Osteoblast (primary cell): Measurements from ENCODE around the gene GAS1. TPM values are rescaled to one million over a fixed set of nuclear protein-coding genes. Genes with fewer than 3 reads are reported as not detected.

Source experiments
- DNase-seq: peaks from one replicate; pipeline ENCODE4 v3.0.0; 2011; ENCODE audit warnings: low spot score, mixed read lengths; ENCODE audit not compliant: insufficient read length; ENCODE audit errors: missing footprints
- H2AFZ ChIP-seq: 2 replicates; pipeline ENCODE4 v1.6.0; 2011; ENCODE audit warnings: mild to moderate bottlenecking, low read length
- H3K27ac ChIP-seq: 2 replicates; pipeline ENCODE4 v1.5.1; 2011; ENCODE audit warnings: mild to moderate bottlenecking, low read depth, low read length, moderate library complexity
- H3K27me3 ChIP-seq: 2 replicates; pipeline ENCODE4 v1.6.0; 2012; ENCODE audit warnings: mild to moderate bottlenecking, control low read depth, inconsistent platforms, low read length, moderate library complexity; ENCODE audit not compliant: insufficient read depth
- H3K36me3 ChIP-seq: 2 replicates; pipeline ENCODE4 v1.5.1; 2011; ENCODE audit warnings: mild to moderate bottlenecking, low read length, control low read depth, moderate library complexity; ENCODE audit not compliant: insufficient read depth
- H3K4me1 ChIP-seq: 2 replicates; pipeline ENCODE4 v1.5.1; 2011; ENCODE audit warnings: mild to moderate bottlenecking, low read length, control low read depth, moderate library complexity; ENCODE audit not compliant: insufficient read depth
- H3K4me2 ChIP-seq: 2 replicates; pipeline ENCODE4 v1.6.0; 2011; ENCODE audit warnings: mild to moderate bottlenecking, low read length; ENCODE audit not compliant: insufficient read depth
- H3K4me3 ChIP-seq: fragments of 200-600 bp; sonication (generic); 3 replicates; pipeline ENCODE4 v1.5.1; 2012; ENCODE audit warnings: mild to moderate bottlenecking, low read length, inconsistent platforms; ENCODE audit not compliant: insufficient read depth
- H3K79me2 ChIP-seq: 2 replicates; pipeline ENCODE4 v1.6.0; 2012; ENCODE audit warnings: mild to moderate bottlenecking, low read length, control low read depth, inconsistent platforms; ENCODE audit not compliant: insufficient read depth
- H3K9me3 ChIP-seq: 2 replicates; pipeline ENCODE4 v1.5.1; 2011; ENCODE audit warnings: low read depth, low read length, control low read depth
- H4K20me1 ChIP-seq: 2 replicates; pipeline ENCODE4 v1.6.0; 2012; ENCODE audit warnings: mild to moderate bottlenecking, low read length, control low read depth; ENCODE audit not compliant: insufficient read depth
- total RNA-seq: library from RNA; depleted of rRNA; stranded (reverse); fragments of >200 nt; gene quantifications from 2 replicates; pipeline ENCODE4 v1.2.3, GENCODE V29; 2012
- TF ChIP-seq, protein P1 (sequence below): IDR thresholded peaks from 2 replicates; pipeline ENCODE4 v1.5.1; 2011; ENCODE audit warnings: mild to moderate bottlenecking, low read depth, low read length, moderate library complexity; ENCODE audit errors: extremely low read depth

GAS1 gene
- total RNA-seq, 1 donor: 107 TPM

DNA sequence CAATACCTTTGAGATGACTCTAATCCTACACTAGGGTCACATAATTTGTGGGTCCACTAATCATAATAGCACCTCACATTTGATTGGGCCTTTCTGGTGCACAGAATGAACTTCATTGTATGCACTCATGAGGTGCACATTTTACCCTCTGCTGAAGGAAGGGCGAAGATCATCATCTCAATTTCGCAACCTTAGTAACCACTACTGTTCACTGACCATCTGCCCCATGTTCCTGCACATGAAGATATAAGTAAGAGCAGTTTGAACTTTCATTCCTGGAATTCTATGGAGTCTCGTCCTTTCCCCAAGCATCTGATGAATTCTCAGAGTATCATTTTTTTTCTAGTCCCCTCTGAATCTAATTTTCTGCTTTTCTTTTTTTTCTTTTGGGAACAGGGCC, 21.2 kb downstream of the GAS1 start:
- Histone ChIP-seq H3K27ac (no peak overlapping the region), H3K27me3 (peaks cover 3% of the 10 kb centered on the region), H3K4me3 (no peak overlapping the region), H3K9me3 (no peaks in the 10 kb centered on the region), H2AFZ (no peak overlapping the region), H3K4me2 (no peak overlapping the region), H4K20me1 (no peaks in the 10 kb centered on the region), H3K36me3 (no peaks in the 10 kb centered on the region), H3K79me2 (no peaks in the 10 kb centered on the region), H3K4me1 (peaks cover 7% of the 10 kb centered on the region)
- DNase-seq: peak; percentile 42
- TF ChIP-seq, protein P1, sequence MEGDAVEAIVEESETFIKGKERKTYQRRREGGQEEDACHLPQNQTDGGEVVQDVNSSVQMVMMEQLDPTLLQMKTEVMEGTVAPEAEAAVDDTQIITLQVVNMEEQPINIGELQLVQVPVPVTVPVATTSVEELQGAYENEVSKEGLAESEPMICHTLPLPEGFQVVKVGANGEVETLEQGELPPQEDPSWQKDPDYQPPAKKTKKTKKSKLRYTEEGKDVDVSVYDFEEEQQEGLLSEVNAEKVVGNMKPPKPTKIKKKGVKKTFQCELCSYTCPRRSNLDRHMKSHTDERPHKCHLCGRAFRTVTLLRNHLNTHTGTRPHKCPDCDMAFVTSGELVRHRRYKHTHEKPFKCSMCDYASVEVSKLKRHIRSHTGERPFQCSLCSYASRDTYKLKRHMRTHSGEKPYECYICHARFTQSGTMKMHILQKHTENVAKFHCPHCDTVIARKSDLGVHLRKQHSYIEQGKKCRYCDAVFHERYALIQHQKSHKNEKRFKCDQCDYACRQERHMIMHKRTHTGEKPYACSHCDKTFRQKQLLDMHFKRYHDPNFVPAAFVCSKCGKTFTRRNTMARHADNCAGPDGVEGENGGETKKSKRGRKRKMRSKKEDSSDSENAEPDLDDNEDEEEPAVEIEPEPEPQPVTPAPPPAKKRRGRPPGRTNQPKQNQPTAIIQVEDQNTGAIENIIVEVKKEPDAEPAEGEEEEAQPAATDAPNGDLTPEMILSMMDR: no peak

DNA sequence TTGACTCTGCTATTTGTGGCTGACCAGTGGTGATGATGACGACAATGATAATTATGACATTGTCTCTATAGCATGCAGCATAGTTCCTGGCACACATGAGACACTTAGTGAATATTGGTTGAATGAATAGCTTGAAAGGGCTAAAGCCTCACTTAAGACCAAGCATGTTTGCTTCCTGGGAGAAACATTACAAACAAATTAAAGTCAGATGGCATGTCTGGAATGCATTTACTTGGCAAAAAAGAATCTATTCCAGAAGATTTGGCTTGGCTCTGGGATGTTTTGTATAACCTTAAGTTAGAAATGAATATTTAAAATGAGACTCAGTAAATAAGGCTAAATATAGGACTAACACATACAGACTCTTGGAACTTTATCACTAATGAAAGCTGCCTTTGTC, 21.6 kb downstream of the GAS1 start:
- TF ChIP-seq, protein P1: no peak
- no peaks in the 10 kb centered on the region for H3K36me3 ChIP-seq
- no peaks in the 10 kb centered on the region for H3K9me3 ChIP-seq
- DNase-seq: no peak
- no peak overlapping the region for H3K27ac ChIP-seq
- peaks cover 3% of the 10 kb centered on the region for H3K27me3 ChIP-seq
- peaks cover 7% of the 10 kb centered on the region for H3K4me1 ChIP-seq
- H3K4me3 ChIP-seq: no peak overlapping the region
- H3K4me2 ChIP-seq: no peak overlapping the region
- no peaks in the 10 kb centered on the region for H3K79me2 ChIP-seq
- H2AFZ ChIP-seq: no peak overlapping the region
- H4K20me1 ChIP-seq: no peaks in the 10 kb centered on the region

DNA sequence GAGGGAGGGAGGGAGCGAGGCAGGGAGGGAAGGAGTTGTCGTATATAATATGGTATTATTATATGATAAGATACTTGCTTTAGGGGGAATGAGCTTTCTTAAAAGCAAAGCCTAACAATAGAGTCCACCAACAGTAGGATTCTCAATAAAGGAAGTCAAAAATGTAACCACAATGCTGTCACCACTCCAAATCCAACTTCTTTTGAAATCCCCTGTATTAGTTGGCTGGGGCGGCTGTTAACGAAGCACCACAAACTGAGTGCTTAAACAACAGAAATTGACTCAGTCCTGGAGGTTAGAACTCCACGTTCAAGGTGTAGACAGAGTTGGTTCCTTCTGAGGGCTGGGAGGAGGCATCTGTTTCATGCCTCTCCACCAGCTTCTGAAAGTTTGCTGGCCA, 23.1 kb downstream of the GAS1 start:
- Histone ChIP-seq H3K27me3 (peaks cover 3% of the 10 kb centered on the region), H4K20me1 (no peaks in the 10 kb centered on the region), H3K27ac (no peak overlapping the region), H3K4me2 (no peak overlapping the region), H3K4me3 (no peak overlapping the region), H3K4me1 (peaks cover 7% of the 10 kb centered on the region), H3K79me2 (no peaks in the 10 kb centered on the region), H2AFZ (no peak overlapping the region), H3K36me3 (no peaks in the 10 kb centered on the region), H3K9me3 (no peaks in the 10 kb centered on the region)
- TF ChIP-seq, protein P1: no peak
- no peak for DNase-seq

DNA sequence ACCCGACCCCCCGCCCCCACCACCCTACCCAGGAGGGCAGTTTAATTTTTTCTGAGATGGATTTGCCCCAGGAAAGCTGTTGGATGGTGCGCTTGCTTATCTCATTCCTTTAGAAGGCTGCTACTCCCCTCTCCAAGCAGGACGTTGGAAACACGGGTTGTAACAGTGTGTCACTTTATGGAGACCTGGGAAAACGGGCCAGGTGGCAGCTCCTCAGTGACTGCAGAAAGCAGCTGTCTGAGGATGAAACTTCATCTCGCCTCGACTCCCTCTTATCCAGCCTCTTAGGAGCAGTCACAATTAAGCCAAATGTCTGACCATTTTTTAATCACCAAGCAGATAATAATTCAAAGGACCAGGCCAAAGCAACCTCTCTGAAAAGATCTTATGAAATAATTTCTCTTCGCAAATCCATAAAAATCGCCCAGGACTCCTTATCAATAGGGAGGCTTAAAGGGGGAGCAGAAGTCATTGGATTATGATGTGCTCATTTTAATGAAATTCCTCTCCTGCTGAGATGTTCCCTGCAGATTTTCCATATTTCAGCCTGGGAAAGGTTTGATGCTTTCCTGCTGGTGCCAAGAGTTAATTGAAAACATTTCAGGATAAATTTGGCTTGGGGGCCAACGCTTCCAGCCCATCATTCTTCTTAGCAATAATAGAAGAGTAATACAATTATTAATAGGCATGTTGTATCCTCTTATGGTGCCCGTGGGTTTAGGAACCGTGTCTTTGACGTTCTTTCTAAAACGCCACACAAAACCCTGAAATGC, 26.0 kb downstream of the GAS1 start:
- H3K9me3 ChIP-seq: no peaks in the 10 kb centered on the region
- no peaks in the 10 kb centered on the region for H4K20me1 ChIP-seq
- no peak for DNase-seq
- H3K27me3 ChIP-seq: peaks cover 3% of the 10 kb centered on the region
- no peaks in the 10 kb centered on the region for H3K79me2 ChIP-seq
- H2AFZ ChIP-seq: no peak overlapping the region
- TF ChIP-seq, protein P1: no peak
- H3K4me2 ChIP-seq: no peak overlapping the region
- no peak overlapping the region for H3K27ac ChIP-seq
- H3K4me1 ChIP-seq: peaks cover 7% of the 10 kb centered on the region
- H3K4me3 ChIP-seq: no peak overlapping the region
- H3K36me3 ChIP-seq: no peaks in the 10 kb centered on the region
